Activated CD4-positive, alpha-beta T cell treated with anti-CD3 and anti-CD28 coated beads for 36 hours (primary cell): ENCODE measurements around the gene SCGB1D4. TPM values are rescaled to one million over a fixed set of nuclear protein-coding genes. Genes with fewer than 3 reads are reported as not detected.

ENCODE experiments used
- ATAC-seq: fragments of 200-7000 bp; cut with Tn5 transposase; one replicate; pipeline ENCODE4 v1.10.0; 2021; ENCODE audit warnings: mild to moderate bottlenecking, moderate library complexity
- CTCF ChIA-PET: fragments of 350-600 bp; sonication (Branson Sonifier 250); formaldehyde crosslinking; loops from one replicate; lab custom pipeline; 2021; ENCODE audit warnings: antibody characterized with exemption; lab: Charles Lee
- POLR2A ChIA-PET: fragments of 350-600 bp; sonication (Branson Sonifier 250); formaldehyde crosslinking; loops from one replicate; lab custom pipeline; 2021; ENCODE audit warnings: antibody characterized with exemption, inconsistent platforms; lab: Charles Lee
- DNase-seq: peaks from one replicate; pipeline ENCODE4 v3.0.0-alpha.2; 2020
- H3K27ac Mint-ChIP-seq: one replicate; pipeline ENCODE4 v1.8.0; 2021; ENCODE audit warnings: mixed read lengths
- H3K27me3 Mint-ChIP-seq: one replicate; pipeline ENCODE4 v1.8.0; 2021; ENCODE audit warnings: mixed read lengths
- H3K36me3 Mint-ChIP-seq: one replicate; pipeline ENCODE4 v1.8.0; 2021; ENCODE audit warnings: low read depth, mixed read lengths
- H3K4me1 Mint-ChIP-seq: one replicate; pipeline ENCODE4 v1.8.0; 2021; ENCODE audit warnings: mixed read lengths
- H3K4me3 Mint-ChIP-seq: one replicate; pipeline ENCODE4 v1.8.0; 2021; ENCODE audit warnings: mild to moderate bottlenecking, moderate library complexity, mixed read lengths
- H3K9me3 Mint-ChIP-seq: one replicate; pipeline ENCODE4 v1.8.0; 2021; ENCODE audit warnings: low read depth, mixed read lengths
- intact Hi-C, 2 experiments: fragments of 100-400 bp; cut with DNase I in 1 of 2; cut with micrococcal nuclease in 1 of 2; formaldehyde crosslinking; loops; one replicate each; pipeline versions ENCODE4 v1.14.2 to v1.15.1; 2022 to 2024; cut with DNase I, micrococcal nuclease
- total RNA-seq, 2 experiments: library from RNA; stranded (reverse); gene quantifications; one replicate each; pipeline ENCODE4 v1.2.3, GENCODE V29; 2021

Gene SCGB1D4
- total RNA-seq, 2 experiments from 2014 or later, result not detected

DNA sequence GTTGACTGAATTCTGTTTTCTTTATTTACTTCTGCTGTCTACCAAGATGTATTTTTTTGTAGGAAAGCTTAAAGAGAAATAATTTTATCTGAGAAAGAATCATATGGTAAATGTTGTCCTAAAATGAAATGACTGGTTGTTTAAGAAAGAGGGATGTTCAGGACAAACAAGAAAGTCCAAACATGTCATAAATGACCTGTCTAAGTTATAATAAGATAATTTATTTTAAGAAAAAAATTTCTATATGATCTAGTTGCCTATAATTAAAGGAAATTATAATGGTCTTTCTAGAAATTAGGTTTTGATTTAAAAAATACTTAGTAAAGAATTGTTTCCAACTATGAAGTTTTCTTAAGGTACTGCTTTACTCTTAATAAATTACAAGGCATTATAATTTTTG is 18.4 kb downstream of the SCGB1D4 start:
- H3K4me3 Mint-ChIP-seq, result no peak overlapping the region
- intact Hi-C loops, result no loop called here
- no peaks in the 10 kb centered on the region for H3K9me3 Mint-ChIP-seq
- H3K27me3 Mint-ChIP-seq, result peaks cover 12% of the 10 kb centered on the region
- H3K27ac Mint-ChIP-seq, result no peak overlapping the region
- ChIA-PET CTCF (no interaction called here), POLR2A (interaction anchor here (0.7 kb wide), 1 partner anchor 13 kb away, joined by 3 read pairs; no protein-coding TSS in a partner anchor)
- no peaks in the 10 kb centered on the region for H3K4me1 Mint-ChIP-seq
- ATAC-seq (no peak), DNase-seq (no peak)
- no peaks in the 10 kb centered on the region for H3K36me3 Mint-ChIP-seq

- DNase-seq (no peak), ATAC-seq (no peak)
- peaks cover 13% of the 10 kb centered on the region for H3K27me3 Mint-ChIP-seq
- H3K36me3 Mint-ChIP-seq, result no peaks in the 10 kb centered on the region
- no peak overlapping the region for H3K4me3 Mint-ChIP-seq
- ChIA-PET CTCF (no interaction called here), POLR2A (no interaction called here)
- no peaks in the 10 kb centered on the region for H3K4me1 Mint-ChIP-seq
- no peaks in the 10 kb centered on the region for H3K9me3 Mint-ChIP-seq
- intact Hi-C loops, result no loop called here
- H3K27ac Mint-ChIP-seq, result no peak overlapping the region
Measured at GRCh38 chr11:62273789-62274275, 25.0 kb downstream of the SCGB1D4 start.

GRCh38 chr11:62273284-62273683 is 25.6 kb downstream of the SCGB1D4 start:
- Mint-ChIP-seq H3K4me1 (peaks cover 2% of the 10 kb centered on the region), H3K9me3 (no peaks in the 10 kb centered on the region), H3K36me3 (no peaks in the 10 kb centered on the region), H3K4me3 (no peak overlapping the region), H3K27me3 (peaks cover 17% of the 10 kb centered on the region), H3K27ac (no peak overlapping the region)
- ChIA-PET POLR2A (no interaction called here), CTCF (interaction anchor here (0.7 to 1.2 kb wide), 2 partner anchors 101 to 1100 kb away, joined by 3 to 4 read pairs; no protein-coding TSS in a partner anchor)
- intact Hi-C loops, result no loop called here
- no peak for ATAC-seq
- no peak for DNase-seq

DNA sequence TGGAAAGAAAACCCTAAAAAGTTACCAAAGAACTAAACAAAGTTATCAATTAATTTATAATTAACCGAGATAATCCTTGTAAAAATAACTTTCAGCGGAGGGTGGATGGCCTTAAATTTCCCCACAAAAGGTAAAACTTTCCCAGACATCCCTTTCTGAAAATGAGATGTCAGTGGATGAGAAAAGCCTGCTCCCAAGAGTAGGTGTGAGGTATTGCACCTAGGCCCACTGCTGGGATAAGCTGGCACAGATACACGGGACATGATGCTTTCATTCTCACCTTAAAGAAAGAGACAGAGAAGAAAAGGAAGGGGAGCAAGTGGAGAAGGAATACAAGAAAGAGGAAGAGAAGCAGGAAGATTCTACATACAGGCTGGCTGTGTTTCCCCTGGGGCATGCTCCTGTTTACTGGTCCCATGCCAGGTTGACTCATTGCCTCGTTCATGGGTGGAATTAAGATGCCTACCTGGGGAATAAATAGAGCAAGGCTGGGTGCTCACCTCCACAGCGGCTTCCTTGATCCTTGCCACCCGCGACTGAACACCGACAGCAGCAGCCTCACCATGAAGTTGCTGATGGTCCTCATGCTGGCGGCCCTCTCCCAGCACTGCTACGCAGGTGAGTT is 29.1 kb downstream of the SCGB1D4 start, which contains the start of gene SCGB2A2:
SCGB2A2 (plus strand) TSS at position 505 of the 625 bp plus-strand sequence; CDS start at position 564, 59 bp downstream.
- H3K36me3 Mint-ChIP-seq, result no peaks in the 10 kb centered on the region
- no peak within 1 kb of the TSS for H3K27ac Mint-ChIP-seq
- H3K4me1 Mint-ChIP-seq, result peaks cover 25% of the 10 kb centered on the region
- intact Hi-C loops, result loop anchor here in 1 of 2 experiments (5.0 kb wide), 1 partner anchor 297 kb away; no protein-coding TSS in a partner anchor
- POLR2A ChIA-PET, result no interaction called here
- ATAC-seq, result no peak
- no peaks in the 10 kb centered on the region for H3K9me3 Mint-ChIP-seq
- no peak within 1 kb of the TSS for H3K4me3 Mint-ChIP-seq
- peaks cover 14% of the 10 kb centered on the region for H3K27me3 Mint-ChIP-seq
- CTCF ChIA-PET, result no interaction called here
- DNase-seq, result no peak

DNA sequence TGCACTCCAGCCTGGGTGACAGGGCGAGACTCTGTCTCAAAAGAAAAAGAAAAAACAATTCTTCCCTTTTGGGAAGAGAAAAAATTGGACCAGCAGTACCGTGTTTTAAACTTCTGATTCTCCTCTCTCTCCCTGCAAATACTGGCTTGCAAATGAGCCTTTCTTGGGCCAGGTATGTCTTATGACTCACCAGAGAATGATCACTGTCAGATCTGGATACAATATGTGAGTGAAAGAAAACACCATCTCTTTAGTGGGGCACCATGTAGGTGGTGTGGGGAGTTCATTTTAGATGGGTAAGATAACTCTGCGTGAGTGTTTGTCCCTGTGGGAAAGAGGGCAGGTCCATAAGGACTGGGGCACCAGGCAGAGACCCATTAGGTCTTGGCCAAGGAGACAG is 31.3 kb downstream of the SCGB1D4 start:
- H3K27ac Mint-ChIP-seq, result no peak overlapping the region
- intact Hi-C loops, result loop anchor here in 1 of 2 experiments (5.0 kb wide), 1 partner anchor 295 kb away; no protein-coding TSS in a partner anchor
- no peaks in the 10 kb centered on the region for H3K36me3 Mint-ChIP-seq
- ChIA-PET CTCF (interaction anchor here (0.7 kb wide), 1 partner anchor 33 kb away, joined by 3 read pairs; no protein-coding TSS in a partner anchor), POLR2A (no interaction called here)
- DNase-seq (no peak), ATAC-seq (peak; percentile 31)
- H3K4me1 Mint-ChIP-seq, result peaks cover 36% of the 10 kb centered on the region
- H3K4me3 Mint-ChIP-seq, result no peak overlapping the region
- peaks cover 19% of the 10 kb centered on the region for H3K27me3 Mint-ChIP-seq
- no peaks in the 10 kb centered on the region for H3K9me3 Mint-ChIP-seq

- Mint-ChIP-seq H3K4me3 (no peak overlapping the region), H3K4me1 (peaks cover 36% of the 10 kb centered on the region), H3K9me3 (no peaks in the 10 kb centered on the region), H3K27ac (peak overlapping the region; percentile 52), H3K36me3 (no peaks in the 10 kb centered on the region), H3K27me3 (peaks cover 19% of the 10 kb centered on the region)
- CTCF ChIA-PET, result interaction anchor here (0.6 to 1.3 kb wide), 3 partner anchors 32 to 821 kb away, joined by 3 read pairs; no protein-coding TSS in a partner anchor
- POLR2A ChIA-PET, result no interaction called here
- intact Hi-C loops, result loop anchor here in 1 of 2 experiments (5.0 kb wide), 1 partner anchor 295 kb away; no protein-coding TSS in a partner anchor
- peak; percentile 27 for ATAC-seq
- DNase-seq, result no peak
Measured at GRCh38 chr11:62267050-62267449, 31.8 kb downstream of the SCGB1D4 start.

- DNase-seq (peak; percentile 54), ATAC-seq (peak; percentile 88)
- no peaks in the 10 kb centered on the region for H3K9me3 Mint-ChIP-seq
- POLR2A ChIA-PET, result interaction anchor here (0.7 kb wide), 1 partner anchor 316 kb away, joined by 3 read pairs; no protein-coding TSS in a partner anchor
- peaks cover 20% of the 10 kb centered on the region for H3K27me3 Mint-ChIP-seq
- CTCF ChIA-PET, result interaction anchor here (0.6 to 1.3 kb wide), 4 partner anchors 32 to 820 kb away, joined by 3 read pairs; no protein-coding TSS in a partner anchor
- H3K27ac Mint-ChIP-seq, result peak overlapping the region; percentile 52
- no peak overlapping the region for H3K4me3 Mint-ChIP-seq
- intact Hi-C loops, result loop anchor here in 1 of 2 experiments (5.0 kb wide), 1 partner anchor 294 kb away; no protein-coding TSS in a partner anchor
- H3K4me1 Mint-ChIP-seq, result peaks cover 36% of the 10 kb centered on the region
- H3K36me3 Mint-ChIP-seq, result no peaks in the 10 kb centered on the region
Measured at GRCh38 chr11:62266558-62266957, 32.3 kb downstream of the SCGB1D4 start.

DNA sequence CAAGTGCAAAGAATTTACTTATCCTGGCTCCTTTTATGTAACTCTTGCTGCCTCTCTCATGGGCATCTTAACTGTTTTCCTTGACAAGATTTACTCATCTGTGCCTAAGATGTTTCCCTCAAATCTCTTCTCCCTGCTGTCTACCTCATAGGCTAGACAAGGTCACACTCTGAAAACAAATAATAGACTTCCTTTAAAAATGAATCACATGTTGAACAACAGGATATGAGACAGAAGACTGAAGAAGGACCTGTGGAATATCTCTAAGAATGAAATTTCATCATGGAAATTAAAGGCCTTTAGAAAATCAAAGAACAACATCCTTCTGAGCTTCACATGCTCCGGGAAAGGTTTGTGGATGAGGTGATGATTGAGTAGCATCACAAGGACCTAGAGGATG is 34.9 kb downstream of the SCGB1D4 start:
- no peak overlapping the region for H3K27ac Mint-ChIP-seq
- no peaks in the 10 kb centered on the region for H3K36me3 Mint-ChIP-seq
- no peaks in the 10 kb centered on the region for H3K9me3 Mint-ChIP-seq
- CTCF ChIA-PET, result interaction anchor here (0.6 to 1.1 kb wide), 4 partner anchors 21 to 1321 kb away, joined by 3 read pairs; no protein-coding TSS in a partner anchor
- H3K27me3 Mint-ChIP-seq, result peaks cover 16% of the 10 kb centered on the region
- no peak for DNase-seq
- POLR2A ChIA-PET, result interaction anchor here (0.6 kb wide), 1 partner anchor 120 kb away, joined by 3 read pairs; no protein-coding TSS in a partner anchor
- peak; percentile 28 for ATAC-seq
- peaks cover 36% of the 10 kb centered on the region for H3K4me1 Mint-ChIP-seq
- H3K4me3 Mint-ChIP-seq, result no peak overlapping the region
- intact Hi-C loops, result no loop called here

DNA sequence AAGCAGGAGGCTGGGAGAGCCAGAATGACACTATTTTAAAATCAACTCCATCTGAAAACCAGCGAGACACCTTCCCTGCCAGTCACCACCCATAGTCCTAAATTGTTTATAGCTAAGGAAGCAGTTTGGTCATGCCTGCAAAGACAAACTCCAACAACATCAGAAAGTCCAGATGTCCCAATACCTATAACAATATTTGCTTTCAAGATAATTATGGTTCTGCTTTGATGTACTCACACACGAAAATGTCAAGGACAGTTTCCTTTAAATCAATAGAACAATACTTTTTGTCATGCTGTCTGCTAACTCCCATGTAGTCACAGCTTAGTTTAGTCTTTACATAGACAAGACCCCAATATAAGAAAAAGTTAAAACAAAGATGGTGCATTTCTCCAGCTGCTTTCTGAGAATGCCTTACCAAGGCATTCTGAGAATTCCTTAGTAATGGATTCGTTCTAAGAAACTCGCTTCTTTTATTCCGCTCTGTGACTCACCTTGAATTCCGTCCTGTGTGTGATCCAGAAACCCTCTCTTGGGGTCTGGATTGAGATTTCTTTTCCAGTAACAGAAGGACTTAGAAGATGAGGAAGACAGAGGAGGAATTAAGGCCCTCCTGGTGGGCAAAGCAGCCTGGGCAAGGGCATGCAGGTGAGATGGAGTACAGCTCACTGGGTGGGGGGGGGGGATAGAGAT is 38.5 kb downstream of the SCGB1D4 start:
- CTCF ChIA-PET, result interaction anchor here (1.1 to 1.4 kb wide), 2 partner anchors 50 to 62 kb away, joined by 3 read pairs; no protein-coding TSS in a partner anchor
- no peak overlapping the region for H3K27ac Mint-ChIP-seq
- POLR2A ChIA-PET, result interaction anchor here (0.6 kb wide), 1 partner anchor 48 kb away, joined by 4 read pairs; no protein-coding TSS in a partner anchor
- no peaks in the 10 kb centered on the region for H3K9me3 Mint-ChIP-seq
- ATAC-seq (no peak), DNase-seq (no peak)
- peaks cover 13% of the 10 kb centered on the region for H3K4me1 Mint-ChIP-seq
- peaks cover 14% of the 10 kb centered on the region for H3K27me3 Mint-ChIP-seq
- no peaks in the 10 kb centered on the region for H3K36me3 Mint-ChIP-seq
- intact Hi-C loops, result no loop called here
- no peak overlapping the region for H3K4me3 Mint-ChIP-seq

GRCh38 chr11:62256281-62256680 is 42.6 kb downstream of the SCGB1D4 start:
- no peak overlapping the region for H3K27ac Mint-ChIP-seq
- intact Hi-C loops, result no loop called here
- H3K9me3 Mint-ChIP-seq, result peaks cover 18% of the 10 kb centered on the region
- peaks cover 5% of the 10 kb centered on the region for H3K27me3 Mint-ChIP-seq
- ChIA-PET POLR2A (no interaction called here), CTCF (no interaction called here)
- H3K36me3 Mint-ChIP-seq, result peaks cover 7% of the 10 kb centered on the region
- no peak for DNase-seq
- ATAC-seq, result no peak
- no peak overlapping the region for H3K4me3 Mint-ChIP-seq
- no peaks in the 10 kb centered on the region for H3K4me1 Mint-ChIP-seq

DNA sequence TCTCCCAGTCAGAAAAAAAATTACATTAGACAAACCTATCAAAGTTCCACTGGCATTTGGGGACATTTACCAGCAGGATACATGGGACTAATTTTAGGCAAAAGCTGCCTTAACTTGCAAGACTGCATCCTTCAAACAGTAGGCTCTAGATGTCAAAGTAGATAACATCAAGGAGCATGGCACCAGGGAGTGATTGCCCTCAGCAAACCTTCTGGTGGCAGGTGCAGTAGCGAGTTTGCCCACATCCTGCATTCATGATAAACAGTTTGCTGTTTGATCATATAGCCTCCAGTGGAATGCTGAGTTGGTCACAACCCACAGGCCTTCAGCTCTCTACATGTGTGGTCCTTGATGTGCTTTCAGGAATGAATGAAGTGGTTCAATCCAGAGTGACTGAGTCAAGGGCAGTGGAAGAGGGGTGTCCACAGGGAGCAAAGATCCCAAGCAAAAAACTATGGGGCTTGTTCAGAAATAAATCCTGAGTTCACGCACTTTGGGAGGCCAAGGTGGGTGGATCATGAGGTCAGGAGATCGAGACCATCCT is 44.8 kb downstream of the SCGB1D4 start:
- Mint-ChIP-seq H3K36me3 (peaks cover 15% of the 10 kb centered on the region), H3K27me3 (peaks cover 16% of the 10 kb centered on the region), H3K9me3 (peaks cover 33% of the 10 kb centered on the region), H3K4me3 (no peak overlapping the region), H3K27ac (no peak overlapping the region), H3K4me1 (no peaks in the 10 kb centered on the region)
- ATAC-seq (no peak), DNase-seq (no peak)
- intact Hi-C loops, result no loop called here
- CTCF ChIA-PET, result interaction anchor here (0.7 kb wide), 1 partner anchor 97 kb away, joined by 3 read pairs; no protein-coding TSS in a partner anchor
- POLR2A ChIA-PET, result no interaction called here
